Measurements from ENCODE around the gene CCL28. TPM values are rescaled to one million over a fixed set of nuclear protein-coding genes. Genes with fewer than 3 reads are reported as not detected.

CCL28 gene
- total and polyA plus RNA-seq, 9 of the 15 experiments (the other 6 are each of a cell fraction or from before 2014, with no cell fraction given) = not detected

DNA sequence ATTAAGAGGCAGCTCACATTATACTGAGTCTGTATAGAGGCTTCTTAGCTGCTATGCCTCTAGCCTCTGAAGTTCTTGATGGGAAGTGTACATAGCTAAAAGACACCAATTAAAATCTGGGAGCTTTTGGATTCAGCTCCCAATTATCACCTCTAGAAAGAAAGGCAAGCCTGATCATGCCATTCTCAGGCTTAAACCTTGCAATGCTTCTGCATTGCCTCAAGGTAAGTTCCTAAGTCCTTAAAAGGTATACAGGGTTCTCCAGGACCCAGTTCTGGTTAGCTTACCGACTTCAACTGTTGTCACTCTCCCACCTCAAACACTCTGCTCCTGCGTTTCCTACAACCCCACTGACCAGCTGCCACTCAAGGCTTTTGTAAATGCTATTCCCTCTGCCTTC is 17.5 kb upstream of the CCL28 start (continued):
- TF ChIP-seq, protein P1, sequence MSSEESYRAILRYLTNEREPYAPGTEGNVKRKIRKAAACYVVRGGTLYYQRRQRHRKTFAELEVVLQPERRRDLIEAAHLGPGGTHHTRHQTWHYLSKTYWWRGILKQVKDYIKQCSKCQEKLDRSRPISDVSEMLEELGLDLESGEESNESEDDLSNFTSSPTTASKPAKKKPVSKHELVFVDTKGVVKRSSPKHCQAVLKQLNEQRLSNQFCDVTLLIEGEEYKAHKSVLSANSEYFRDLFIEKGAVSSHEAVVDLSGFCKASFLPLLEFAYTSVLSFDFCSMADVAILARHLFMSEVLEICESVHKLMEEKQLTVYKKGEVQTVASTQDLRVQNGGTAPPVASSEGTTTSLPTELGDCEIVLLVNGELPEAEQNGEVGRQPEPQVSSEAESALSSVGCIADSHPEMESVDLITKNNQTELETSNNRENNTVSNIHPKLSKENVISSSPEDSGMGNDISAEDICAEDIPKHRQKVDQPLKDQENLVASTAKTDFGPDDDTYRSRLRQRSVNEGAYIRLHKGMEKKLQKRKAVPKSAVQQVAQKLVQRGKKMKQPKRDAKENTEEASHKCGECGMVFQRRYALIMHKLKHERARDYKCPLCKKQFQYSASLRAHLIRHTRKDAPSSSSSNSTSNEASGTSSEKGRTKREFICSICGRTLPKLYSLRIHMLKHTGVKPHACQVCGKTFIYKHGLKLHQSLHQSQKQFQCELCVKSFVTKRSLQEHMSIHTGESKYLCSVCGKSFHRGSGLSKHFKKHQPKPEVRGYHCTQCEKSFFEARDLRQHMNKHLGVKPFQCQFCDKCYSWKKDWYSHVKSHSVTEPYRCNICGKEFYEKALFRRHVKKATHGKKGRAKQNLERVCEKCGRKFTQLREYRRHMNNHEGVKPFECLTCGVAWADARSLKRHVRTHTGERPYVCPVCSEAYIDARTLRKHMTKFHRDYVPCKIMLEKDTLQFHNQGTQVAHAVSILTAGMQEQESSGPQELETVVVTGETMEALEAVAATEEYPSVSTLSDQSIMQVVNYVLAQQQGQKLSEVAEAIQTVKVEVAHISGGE (CRISPR knock-in tag; IDR thresholded peaks at IDR 0.05) = no peak
- TF ChIP-seq FOXM1 (IDR thresholded peaks at IDR 0.05; ENCODE audit: low read depth) (no peak), FOXM1 (CRISPR knock-in tag; IDR thresholded peaks at IDR 0.05; ENCODE audit: low read depth) (no peak), TCF3 (CRISPR knock-in tag; IDR thresholded peaks at IDR 0.05) (no peak), ZNF274 (IDR thresholded peaks at IDR 0.05; ENCODE audit: borderline replicate concordance, low read depth, low read length) (no peak)
- TF ChIP-seq, protein P2, sequence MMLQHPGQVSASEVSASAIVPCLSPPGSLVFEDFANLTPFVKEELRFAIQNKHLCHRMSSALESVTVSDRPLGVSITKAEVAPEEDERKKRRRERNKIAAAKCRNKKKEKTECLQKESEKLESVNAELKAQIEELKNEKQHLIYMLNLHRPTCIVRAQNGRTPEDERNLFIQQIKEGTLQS (IDR thresholded peaks at IDR 0.05) = no peak
- TF ChIP-seq, protein P2 (CRISPR knock-in tag; conservative IDR thresholded peaks at IDR 0.05) = no peak
